ENCODE data around the gene MGAT5. TPM values are rescaled to one million over a fixed set of nuclear protein-coding genes. Genes with fewer than 3 reads are reported as not detected.

Gene MGAT5
- total RNA-seq (10 to 100 TPM; 36.1 to 49.7 TPM), polyA plus RNA-seq (1 to 10 TPM; 6.1 to 8.2 TPM)
- long read RNA-seq, donor 1, partial matches to known transcripts, result 0 of 22 reads
- long read RNA-seq, donor 1, other reads (novel, unspliced or antisense), result 22 of 22 reads
- long read RNA-seq, donor 2, partial matches to known transcripts, result 2 of 39 reads
- long read RNA-seq, donor 2, other reads (novel, unspliced or antisense), result 37 of 39 reads

- H3K4me3 ChIP-seq (ENCODE audit: low read length in 2 of 2), result no peak within 1 kb of the TSS
- WGBS, 2 donors, result 78 to 80% methylated on average over 4 of the region's 4 CpGs
- no peak within 1 kb of the TSS for H3K27ac ChIP-seq (ENCODE audit: low read depth in 1 of 2, low read length in 2 of 2)
- intact Hi-C loops (cut with DNase I), result no loop called here
- H3K4me1 ChIP-seq (ENCODE audit: control insufficient read depth in 1 of 2, insufficient read depth in 2 of 2, low read length in 2 of 2), result no peaks in the 10 kb centered on the region
- H3K27me3 ChIP-seq (ENCODE audit: control insufficient read depth in 1 of 2, insufficient read depth in 2 of 2, low read length in 1 of 2), result no peaks in the 10 kb centered on the region
- no peak for DNase-seq
- no peak for ATAC-seq (ENCODE audit: low FRiP score)
- no peaks in the 10 kb centered on the region for H3K9me3 ChIP-seq (ENCODE audit: control insufficient read depth, low read length)
- no peaks in the 10 kb centered on the region for H3K36me3 ChIP-seq (ENCODE audit: control insufficient read depth in 1 of 2, insufficient read depth in 2 of 2, low read length in 1 of 2)
These were observed at the start of gene MGAT5 for GRCh38 chr2:134253804-134254203. Gene MGAT5, plus strand, starts transcription at chr2:134254072. Its CDS starts 332 bp downstream, at chr2:134254404.

- ATAC-seq (ENCODE audit: low FRiP score) (no peak), DNase-seq (no peak)
- Histone ChIP-seq H3K27ac (ENCODE audit: low read depth in 1 of 2, low read length in 2 of 2) (no peak overlapping the region), H3K36me3 (ENCODE audit: control insufficient read depth in 1 of 2, insufficient read depth in 2 of 2, low read length in 1 of 2) (no peaks in the 10 kb centered on the region), H3K9me3 (ENCODE audit: control insufficient read depth, low read length) (no peaks in the 10 kb centered on the region), H3K4me1 (ENCODE audit: control insufficient read depth in 1 of 2, insufficient read depth in 2 of 2, low read length in 2 of 2) (no peaks in the 10 kb centered on the region), H3K27me3 (ENCODE audit: control insufficient read depth in 1 of 2, insufficient read depth in 2 of 2, low read length in 1 of 2) (no peaks in the 10 kb centered on the region), H3K4me3 (ENCODE audit: low read length in 2 of 2) (no peak overlapping the region)
- 94 to 97% methylated on average over 3 of the region's 3 CpGs for WGBS, 2 donors
- intact Hi-C loops (cut with DNase I), result loop anchor here (5.0 to 10.0 kb wide), 2 partner anchors 88 to 320 kb away; no protein-coding TSS in a partner anchor
These were observed 48.8 kb upstream of the MGAT5 start for GRCh38 chr2:134205087-134205486.

GRCh38 chr2:134206031-134206430 is 47.8 kb upstream of the MGAT5 start:
- Histone ChIP-seq H3K9me3 (ENCODE audit: control insufficient read depth, low read length) (no peaks in the 10 kb centered on the region), H3K36me3 (ENCODE audit: control insufficient read depth in 1 of 2, insufficient read depth in 2 of 2, low read length in 1 of 2) (no peaks in the 10 kb centered on the region), H3K27ac (ENCODE audit: low read depth in 1 of 2, low read length in 2 of 2) (no peak overlapping the region), H3K4me1 (ENCODE audit: control insufficient read depth in 1 of 2, insufficient read depth in 2 of 2, low read length in 2 of 2) (no peaks in the 10 kb centered on the region), H3K27me3 (ENCODE audit: control insufficient read depth in 1 of 2, insufficient read depth in 2 of 2, low read length in 1 of 2) (no peaks in the 10 kb centered on the region), H3K4me3 (ENCODE audit: low read length in 2 of 2) (no peak overlapping the region)
- intact Hi-C loops (cut with DNase I), result loop anchor here (5.0 to 10.0 kb wide), 2 partner anchors 89 to 321 kb away; no protein-coding TSS in a partner anchor
- DNase-seq (no peak), ATAC-seq (ENCODE audit: low FRiP score) (no peak)
- 93 to 94% methylated on average over 2 of the region's 2 CpGs for WGBS, 2 donors

- 29 to 44% methylated on average over 5 of the region's 5 CpGs for WGBS, 2 donors
- ATAC-seq (ENCODE audit: low FRiP score) (peak; percentile 76), DNase-seq (peak in 1 of 2 donors; percentile 75)
- no peaks in the 10 kb centered on the region for H3K9me3 ChIP-seq (ENCODE audit: control insufficient read depth, low read length)
- no peaks in the 10 kb centered on the region for H3K27me3 ChIP-seq (ENCODE audit: control insufficient read depth in 1 of 2, insufficient read depth in 2 of 2, low read length in 1 of 2)
- intact Hi-C loops (cut with DNase I), result loop anchor here (5.0 to 10.0 kb wide), 2 partner anchors 89 to 322 kb away; no protein-coding TSS in a partner anchor
- H3K4me3 ChIP-seq (ENCODE audit: low read length in 2 of 2), result no peak overlapping the region
- no peaks in the 10 kb centered on the region for H3K4me1 ChIP-seq (ENCODE audit: control insufficient read depth in 1 of 2, insufficient read depth in 2 of 2, low read length in 2 of 2)
- no peak overlapping the region for H3K27ac ChIP-seq (ENCODE audit: low read depth in 1 of 2, low read length in 2 of 2)
- H3K36me3 ChIP-seq (ENCODE audit: control insufficient read depth in 1 of 2, insufficient read depth in 2 of 2, low read length in 1 of 2), result no peaks in the 10 kb centered on the region
These were observed 47.3 kb upstream of the MGAT5 start for GRCh38 chr2:134206573-134206972.

- Histone ChIP-seq H3K27me3 (ENCODE audit: control insufficient read depth in 1 of 2, insufficient read depth in 2 of 2, low read length in 1 of 2) (no peaks in the 10 kb centered on the region), H3K4me1 (ENCODE audit: control insufficient read depth in 1 of 2, insufficient read depth in 2 of 2, low read length in 2 of 2) (no peaks in the 10 kb centered on the region), H3K9me3 (ENCODE audit: control insufficient read depth, low read length) (no peaks in the 10 kb centered on the region), H3K4me3 (ENCODE audit: low read length in 2 of 2) (no peak overlapping the region), H3K36me3 (ENCODE audit: control insufficient read depth in 1 of 2, insufficient read depth in 2 of 2, low read length in 1 of 2) (no peaks in the 10 kb centered on the region), H3K27ac (ENCODE audit: low read depth in 1 of 2, low read length in 2 of 2) (no peak overlapping the region)
- intact Hi-C loops (cut with DNase I), result loop anchor here (5.0 to 10.0 kb wide), 2 partner anchors 90 to 323 kb away; no protein-coding TSS in a partner anchor
- ATAC-seq (ENCODE audit: low FRiP score) (no peak), DNase-seq (peak; percentile 69 to 86)
- WGBS, 2 donors, result 64 to 71% methylated on average over 5 of the region's 5 CpGs
These were observed 46.2 kb upstream of the MGAT5 start for GRCh38 chr2:134207589-134208209.

DNA sequence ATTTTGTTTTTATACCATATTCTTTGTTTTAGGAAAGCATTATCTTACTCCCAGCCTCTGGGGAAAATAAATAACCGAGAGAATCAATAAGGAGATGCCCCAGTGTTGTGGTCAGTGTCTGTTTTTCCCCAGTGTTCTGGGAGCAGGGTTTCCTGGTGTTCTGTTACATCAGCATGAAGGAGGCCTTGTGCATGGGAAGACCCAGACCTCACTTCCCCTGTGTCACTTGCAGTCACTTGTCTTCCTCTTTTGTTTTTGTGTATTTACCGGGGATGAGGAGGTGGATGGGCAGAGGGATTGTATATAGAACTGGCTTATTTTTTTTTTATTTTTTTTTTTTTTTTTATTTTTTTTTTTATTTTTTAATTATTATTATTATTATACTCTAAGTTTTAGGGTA is 45.0 kb upstream of the MGAT5 start:
- Histone ChIP-seq H3K27ac (ENCODE audit: low read depth in 1 of 2, low read length in 2 of 2) (no peak overlapping the region), H3K36me3 (ENCODE audit: control insufficient read depth in 1 of 2, insufficient read depth in 2 of 2, low read length in 1 of 2) (no peaks in the 10 kb centered on the region), H3K27me3 (ENCODE audit: control insufficient read depth in 1 of 2, insufficient read depth in 2 of 2, low read length in 1 of 2) (no peaks in the 10 kb centered on the region), H3K9me3 (ENCODE audit: control insufficient read depth, low read length) (no peaks in the 10 kb centered on the region), H3K4me1 (ENCODE audit: control insufficient read depth in 1 of 2, insufficient read depth in 2 of 2, low read length in 2 of 2) (no peaks in the 10 kb centered on the region), H3K4me3 (ENCODE audit: low read length in 2 of 2) (no peak overlapping the region)
- WGBS, 2 donors, result 92 to 98% methylated on average over 2 of the region's 2 CpGs
- intact Hi-C loops (cut with DNase I), result loop anchor here (5.0 to 10.0 kb wide), 2 partner anchors 92 to 324 kb away; no protein-coding TSS in a partner anchor
- ATAC-seq (ENCODE audit: low FRiP score), result no peak
- peak in 1 of 2 donors; percentile 51 for DNase-seq

DNA sequence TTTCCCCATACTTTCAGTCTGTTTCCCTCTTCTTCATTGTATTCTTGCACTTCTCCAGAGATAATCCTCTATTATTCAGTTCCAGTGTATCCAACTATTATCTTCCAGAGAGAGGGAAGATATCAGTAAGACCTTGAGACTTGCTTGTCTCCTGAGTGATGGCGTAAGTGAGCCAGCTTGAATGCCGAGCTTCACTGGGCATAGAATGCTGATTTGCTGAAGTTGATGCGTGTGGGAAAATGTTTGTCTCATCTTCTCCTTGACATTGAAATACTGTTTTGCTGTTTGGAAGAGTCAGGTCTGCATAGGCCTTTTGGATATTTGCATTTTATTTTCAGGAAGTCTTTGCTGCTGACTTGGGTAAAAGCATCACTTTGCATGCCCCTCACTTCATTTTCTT is 41.1 kb upstream of the MGAT5 start:
- WGBS, 2 donors, result 95 to 98% methylated on average over 3 of the region's 3 CpGs
- Histone ChIP-seq H3K4me3 (ENCODE audit: low read length in 2 of 2) (no peak overlapping the region), H3K36me3 (ENCODE audit: control insufficient read depth in 1 of 2, insufficient read depth in 2 of 2, low read length in 1 of 2) (no peaks in the 10 kb centered on the region), H3K27ac (ENCODE audit: low read depth in 1 of 2, low read length in 2 of 2) (no peak overlapping the region), H3K4me1 (ENCODE audit: control insufficient read depth in 1 of 2, insufficient read depth in 2 of 2, low read length in 2 of 2) (peaks cover 0 to 1% of the 10 kb centered on the region in 2 donors), H3K9me3 (ENCODE audit: control insufficient read depth, low read length) (no peaks in the 10 kb centered on the region), H3K27me3 (ENCODE audit: control insufficient read depth in 1 of 2, insufficient read depth in 2 of 2, low read length in 1 of 2) (no peaks in the 10 kb centered on the region)
- intact Hi-C loops (cut with DNase I), result no loop called here
- ATAC-seq (ENCODE audit: low FRiP score) (no peak), DNase-seq (no peak)

DNA sequence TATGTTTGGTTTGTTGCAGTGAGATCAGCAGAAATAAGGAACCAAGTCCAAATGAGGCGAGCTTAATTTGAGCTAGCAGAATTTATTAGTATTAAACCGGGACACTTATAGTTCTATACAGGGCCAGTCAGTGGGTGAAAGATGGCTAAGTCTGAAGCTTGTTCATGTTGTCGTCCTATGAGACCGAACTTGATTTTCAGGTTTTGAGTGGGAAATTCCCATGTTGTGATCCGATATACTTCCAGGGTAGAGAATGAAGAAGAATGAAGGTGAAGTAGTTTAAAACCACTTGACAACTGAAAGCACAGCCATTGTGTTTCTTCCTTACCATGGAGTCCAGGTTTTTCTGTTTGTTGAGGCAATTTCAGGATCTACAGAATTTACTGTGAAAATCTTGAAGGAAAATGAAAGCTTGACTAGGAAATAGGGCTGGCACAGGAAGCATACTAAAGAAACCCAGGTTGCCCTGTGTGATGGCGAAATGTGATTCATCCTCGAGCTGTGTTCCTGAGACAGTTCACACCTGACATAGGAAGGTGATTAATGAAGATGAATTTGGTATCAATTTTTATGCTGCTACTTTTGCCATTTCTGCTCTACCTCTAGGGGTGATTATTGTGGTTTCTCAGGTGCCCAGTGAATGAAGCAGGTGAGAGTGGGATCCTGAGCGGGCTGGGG is 37.6 kb upstream of the MGAT5 start:
- Histone ChIP-seq H3K36me3 (ENCODE audit: control insufficient read depth in 1 of 2, insufficient read depth in 2 of 2, low read length in 1 of 2) (no peaks in the 10 kb centered on the region), H3K27me3 (ENCODE audit: control insufficient read depth in 1 of 2, insufficient read depth in 2 of 2, low read length in 1 of 2) (no peaks in the 10 kb centered on the region), H3K27ac (ENCODE audit: low read depth in 1 of 2, low read length in 2 of 2) (no peak overlapping the region), H3K4me1 (ENCODE audit: control insufficient read depth in 1 of 2, insufficient read depth in 2 of 2, low read length in 2 of 2) (peaks cover 0 to 7% of the 10 kb centered on the region in 2 donors), H3K4me3 (ENCODE audit: low read length in 2 of 2) (no peak overlapping the region), H3K9me3 (ENCODE audit: control insufficient read depth, low read length) (no peaks in the 10 kb centered on the region)
- intact Hi-C loops (cut with DNase I), result no loop called here
- no peak for ATAC-seq (ENCODE audit: low FRiP score)
- 96% methylated on average over 8 of the region's 8 CpGs for whole genome bisulfite sequencing, 2 donors
- DNase-seq, result no peak
